KMS-11 (cell line): Measurements from ENCODE around the gene TMEM145.

Experiments
- H2AFZ ChIP-seq: fragments of 200-600 bp; sonication (generic); 2 replicates; pipeline ENCODE4 v1.6.1; 2016; ENCODE audit warnings: antibody characterized with exemption, mixed run types, low read depth
- H3K27ac ChIP-seq: fragments of 200-600 bp; sonication (generic); 2 replicates; pipeline ENCODE4 v1.6.1; 2016; ENCODE audit warnings: mild to moderate bottlenecking, mixed run types
- H3K27me3 ChIP-seq: fragments of 200-600 bp; sonication (generic); 2 replicates; pipeline ENCODE4 v1.6.1; 2017; ENCODE audit warnings: mild to moderate bottlenecking, low read depth, mixed run types, moderate library complexity; ENCODE audit not compliant: insufficient read depth
- H3K36me3 ChIP-seq: fragments of 200-600 bp; sonication (generic); 2 replicates; pipeline ENCODE4 v1.6.1; 2017; ENCODE audit warnings: mild to moderate bottlenecking, mixed run types; ENCODE audit not compliant: insufficient read depth
- H3K4me1 ChIP-seq: fragments of 200-600 bp; sonication (generic); 2 replicates; pipeline ENCODE4 v1.6.1; 2016; ENCODE audit warnings: mild to moderate bottlenecking, low read depth, mixed run types; ENCODE audit not compliant: poor library complexity, severe bottlenecking
- H3K4me2 ChIP-seq: fragments of 200-600 bp; sonication (generic); 2 replicates; pipeline ENCODE4 v1.7.0; 2016; ENCODE audit warnings: mild to moderate bottlenecking, mixed run types
- H3K4me3 ChIP-seq: fragments of 200-600 bp; sonication (generic); IDR thresholded peaks from 2 replicates; pipeline ENCODE4 v1.6.1; 2017; ENCODE audit warnings: low read depth, low read length, mixed read lengths; ENCODE audit not compliant: insufficient read depth
- H3K79me2 ChIP-seq: fragments of 200-600 bp; sonication (generic); 2 replicates; pipeline ENCODE4 v1.6.1; 2016; ENCODE audit warnings: low read depth, mixed run types; ENCODE audit not compliant: insufficient read depth
- H3K9ac ChIP-seq: fragments of 200-600 bp; sonication (generic); 2 replicates; pipeline ENCODE4 v1.6.1; 2016; ENCODE audit warnings: mild to moderate bottlenecking, mixed run types
- H4K20me1 ChIP-seq: fragments of 200-600 bp; sonication (generic); 2 replicates; pipeline ENCODE4 v1.6.1; 2016; ENCODE audit warnings: mild to moderate bottlenecking, mixed run types; ENCODE audit not compliant: insufficient read depth
- TF ChIP-seq, protein P1 (sequence below): fragments of 200-600 bp; sonication (generic); conservative IDR thresholded peaks from 2 replicates; pipeline ENCODE4 v1.6.1; 2017; ENCODE audit warnings: low read depth, mild to moderate bottlenecking, antibody characterized with exemption, low read length, moderate library complexity, mixed read lengths

The TMEM145 gene

DNA sequence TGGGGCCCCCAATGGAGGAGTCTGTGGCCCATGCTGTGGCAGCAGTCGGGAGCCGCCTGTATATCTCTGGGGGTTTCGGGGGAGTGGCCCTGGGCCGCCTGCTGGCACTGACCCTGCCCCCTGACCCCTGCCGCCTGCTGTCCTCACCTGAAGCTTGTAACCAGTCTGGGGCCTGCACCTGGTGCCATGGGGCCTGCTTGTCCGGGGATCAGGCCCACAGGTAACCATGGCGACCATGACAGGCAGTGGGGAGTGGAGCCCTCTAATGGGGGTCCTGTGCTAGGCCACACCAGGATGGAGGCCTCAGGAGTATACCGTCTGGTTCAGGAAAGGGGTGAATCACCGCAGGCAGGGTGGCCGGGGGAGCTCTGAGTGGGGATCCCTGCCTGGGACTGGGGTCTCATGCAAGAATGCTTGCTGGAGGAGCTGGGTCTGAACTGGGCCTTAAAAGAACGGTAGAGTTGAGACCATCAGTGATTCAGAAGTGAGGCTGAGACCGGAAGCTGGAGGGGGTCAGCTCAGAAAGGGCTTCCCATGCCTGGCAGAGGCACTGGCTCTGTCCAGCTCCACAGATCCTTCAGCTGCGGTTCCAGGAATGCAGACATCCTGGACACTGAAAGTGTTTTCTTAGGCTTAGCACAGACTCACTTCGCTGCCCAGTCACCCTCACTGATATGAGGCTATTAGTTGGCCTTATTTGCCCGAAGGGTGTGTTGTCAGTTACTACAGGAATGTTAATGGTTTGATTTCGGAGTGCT lies 47.9 kb downstream of the TMEM145 start:
- TF ChIP-seq, protein P1, sequence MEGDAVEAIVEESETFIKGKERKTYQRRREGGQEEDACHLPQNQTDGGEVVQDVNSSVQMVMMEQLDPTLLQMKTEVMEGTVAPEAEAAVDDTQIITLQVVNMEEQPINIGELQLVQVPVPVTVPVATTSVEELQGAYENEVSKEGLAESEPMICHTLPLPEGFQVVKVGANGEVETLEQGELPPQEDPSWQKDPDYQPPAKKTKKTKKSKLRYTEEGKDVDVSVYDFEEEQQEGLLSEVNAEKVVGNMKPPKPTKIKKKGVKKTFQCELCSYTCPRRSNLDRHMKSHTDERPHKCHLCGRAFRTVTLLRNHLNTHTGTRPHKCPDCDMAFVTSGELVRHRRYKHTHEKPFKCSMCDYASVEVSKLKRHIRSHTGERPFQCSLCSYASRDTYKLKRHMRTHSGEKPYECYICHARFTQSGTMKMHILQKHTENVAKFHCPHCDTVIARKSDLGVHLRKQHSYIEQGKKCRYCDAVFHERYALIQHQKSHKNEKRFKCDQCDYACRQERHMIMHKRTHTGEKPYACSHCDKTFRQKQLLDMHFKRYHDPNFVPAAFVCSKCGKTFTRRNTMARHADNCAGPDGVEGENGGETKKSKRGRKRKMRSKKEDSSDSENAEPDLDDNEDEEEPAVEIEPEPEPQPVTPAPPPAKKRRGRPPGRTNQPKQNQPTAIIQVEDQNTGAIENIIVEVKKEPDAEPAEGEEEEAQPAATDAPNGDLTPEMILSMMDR = no peak
- Histone ChIP-seq H3K79me2 (no peaks in the 10 kb centered on the region), H3K9ac (no peak overlapping the region), H3K27me3 (no peaks in the 10 kb centered on the region), H2AFZ (no peak overlapping the region), H4K20me1 (no peaks in the 10 kb centered on the region), H3K36me3 (no peaks in the 10 kb centered on the region), H3K4me3 (no peak overlapping the region), H3K27ac (no peak overlapping the region), H3K4me1 (no peaks in the 10 kb centered on the region), H3K4me2 (no peak overlapping the region)

DNA sequence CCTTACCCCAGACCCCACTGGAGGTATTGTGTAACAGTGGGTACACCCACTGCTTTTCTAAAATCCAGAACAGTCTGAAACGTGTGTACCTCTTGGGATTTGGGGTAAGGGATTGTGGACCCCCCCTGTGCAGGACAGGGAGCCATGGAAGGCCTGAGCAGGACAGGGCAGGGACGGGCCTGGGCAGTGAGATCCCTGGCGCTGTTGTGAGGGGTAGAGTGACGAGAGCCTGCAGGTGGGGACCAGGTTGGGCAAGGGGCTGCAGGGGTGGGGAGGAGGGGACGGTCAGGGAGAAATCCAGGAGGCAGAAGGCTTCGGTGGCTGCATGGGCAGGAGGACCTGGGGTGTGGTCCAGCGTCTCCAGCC lies 48.4 kb downstream of the TMEM145 start:
- no peak overlapping the region for H3K9ac ChIP-seq
- no peak overlapping the region for H3K4me3 ChIP-seq
- TF ChIP-seq, protein P1 = no peak
- H4K20me1 ChIP-seq = no peaks in the 10 kb centered on the region
- H3K27me3 ChIP-seq = no peaks in the 10 kb centered on the region
- no peaks in the 10 kb centered on the region for H3K79me2 ChIP-seq
- no peaks in the 10 kb centered on the region for H3K36me3 ChIP-seq
- H3K4me1 ChIP-seq = no peaks in the 10 kb centered on the region
- no peak overlapping the region for H3K27ac ChIP-seq
- H3K4me2 ChIP-seq = no peak overlapping the region
- H2AFZ ChIP-seq = no peak overlapping the region

DNA sequence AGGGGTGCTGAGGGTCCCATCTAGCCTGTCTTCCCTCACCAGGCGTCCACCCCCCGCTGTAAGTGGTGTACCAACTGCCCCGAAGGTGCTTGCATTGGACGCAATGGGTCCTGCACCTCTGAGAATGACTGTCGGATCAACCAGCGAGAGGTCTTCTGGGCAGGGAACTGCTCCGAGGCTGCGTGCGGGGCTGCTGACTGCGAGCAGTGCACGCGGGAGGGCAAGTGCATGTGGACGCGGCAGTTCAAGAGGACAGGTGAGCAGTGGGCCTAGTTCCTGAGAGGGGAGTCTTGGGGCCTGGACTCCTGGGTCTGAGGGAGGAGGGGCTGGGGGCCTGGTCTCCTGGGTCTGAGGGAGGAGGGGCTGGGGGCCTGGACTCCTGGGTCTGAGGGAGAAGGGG lies 49.2 kb downstream of the TMEM145 start:
- Histone ChIP-seq H3K27me3 (no peaks in the 10 kb centered on the region), H3K4me3 (no peak overlapping the region), H3K9ac (no peak overlapping the region), H3K79me2 (no peaks in the 10 kb centered on the region), H3K36me3 (no peaks in the 10 kb centered on the region), H2AFZ (no peak overlapping the region), H3K27ac (no peak overlapping the region), H3K4me2 (no peak overlapping the region), H3K4me1 (no peaks in the 10 kb centered on the region), H4K20me1 (no peaks in the 10 kb centered on the region)
- TF ChIP-seq, protein P1 = no peak

DNA sequence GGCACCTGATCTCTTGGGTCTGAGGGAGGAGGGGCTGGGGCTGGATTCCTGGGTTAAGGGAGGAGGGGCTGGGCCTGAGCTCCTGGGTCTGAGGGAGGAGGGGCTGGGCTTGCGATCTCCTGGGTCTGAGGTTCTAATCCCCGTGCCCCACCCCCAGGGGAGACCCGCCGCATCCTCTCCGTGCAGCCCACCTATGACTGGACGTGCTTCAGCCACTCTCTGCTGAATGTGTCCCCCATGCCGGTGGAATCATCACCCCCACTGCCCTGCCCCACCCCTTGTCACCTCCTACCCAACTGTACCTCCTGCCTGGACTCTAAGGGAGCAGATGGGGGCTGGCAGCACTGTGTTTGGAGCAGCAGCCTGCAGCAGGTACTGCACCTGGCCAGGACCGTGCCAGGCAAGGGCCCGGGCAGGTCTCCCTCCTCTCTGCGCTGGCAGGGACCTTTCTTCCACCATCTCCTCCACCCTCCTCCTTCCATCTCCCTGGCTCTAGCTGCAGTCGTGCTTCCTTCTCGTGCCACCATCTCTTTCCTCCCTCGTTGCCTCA lies 49.9 kb downstream of the TMEM145 start:
- no peaks in the 10 kb centered on the region for H3K36me3 ChIP-seq

More for the DNA sequence above, 49.9 kb downstream of the TMEM145 start:
- Histone ChIP-seq H3K9ac (no peak overlapping the region), H3K79me2 (no peaks in the 10 kb centered on the region), H4K20me1 (no peaks in the 10 kb centered on the region), H2AFZ (no peak overlapping the region), H3K4me3 (no peak overlapping the region), H3K27me3 (no peaks in the 10 kb centered on the region), H3K4me2 (no peak overlapping the region), H3K4me1 (no peaks in the 10 kb centered on the region), H3K27ac (no peak overlapping the region)
- TF ChIP-seq, protein P1 = no peak
